Measurements from ENCODE around the gene HOXD9. TPM values are rescaled to one million over a fixed set of nuclear protein-coding genes. Genes with fewer than 3 reads are reported as not detected.

The HOXD9 gene
- total RNA-seq, 1 experiment from 2014 or later: not detected

GRCh38 chr2:176138923-176139660 lies 16.6 kb downstream of the HOXD9 start:
- Histone ChIP-seq H3T11ph (ENCODE audit: low read length) (no peak overlapping the region), H2BK120ac (ENCODE audit: low read depth, low read length, poor library complexity, severe bottlenecking) (no peak overlapping the region), H4K91ac (ENCODE audit: insufficient read length, low read depth, low read length) (no peak overlapping the region), H2BK20ac (ENCODE audit: low read depth, low read length, poor library complexity, severe bottlenecking) (no peak overlapping the region), H3K79me2 (ENCODE audit: insufficient read depth, low read length) (no peaks in the 10 kb centered on the region), H3K4ac (ENCODE audit: low read depth, low read length) (no peak overlapping the region), H3K14ac (ENCODE audit: insufficient read depth, low read length) (no peak overlapping the region), H3K4me2 (ENCODE audit: insufficient read depth, insufficient read length, low read length) (no peak overlapping the region), H3K79me1 (ENCODE audit: insufficient read depth, low read depth, low read length, poor library complexity, severe bottlenecking) (no peaks in the 10 kb centered on the region), H3K9me3 (ENCODE audit: control insufficient read depth, low read depth, low read length) (no peaks in the 10 kb centered on the region), H2AK5ac (ENCODE audit: insufficient read length, low read length) (no peak overlapping the region), H2AFZ (ENCODE audit: low read length) (no peak overlapping the region), H3K27me3 (ENCODE audit: insufficient read depth, low read length) (peaks cover 89% of the 10 kb centered on the region), H4K20me1 (ENCODE audit: control insufficient read depth, insufficient read depth, insufficient read length) (no peaks in the 10 kb centered on the region), H3K23me2 (ENCODE audit: insufficient read length, low read depth, low read length, poor library complexity, severe bottlenecking) (peaks cover 8% of the 10 kb centered on the region), H4K5ac (ENCODE audit: insufficient read length, low read depth, low read length) (no peak overlapping the region), H2BK5ac (ENCODE audit: insufficient read length, low read length) (no peak overlapping the region), H3K9ac (ENCODE audit: extremely low read depth, insufficient read length, low read length) (no peak overlapping the region), H2BK15ac (ENCODE audit: low read depth, low read length) (no peak overlapping the region), H4K8ac (replicated peaks; ENCODE audit: insufficient read length, low read depth, low read length) (no peak overlapping the region), H3K27ac (ENCODE audit: insufficient read length, low read depth, low read length) (no peak overlapping the region), H2BK12ac (ENCODE audit: insufficient read length, low read depth, low read length) (no peak overlapping the region), H3K4me1 (ENCODE audit: insufficient read depth, low read length) (no peaks in the 10 kb centered on the region; the same call in 1 of the 2 replicates), H3K56ac (ENCODE audit: insufficient read length, low read depth, low read length) (no peak overlapping the region), H3K18ac (ENCODE audit: insufficient read length, low read depth, low read length) (no peak overlapping the region), H3K23ac (ENCODE audit: insufficient read length, low read depth, low read length) (no peak overlapping the region)
- Mint-ChIP-seq H3K9me3 (peaks cover 0 to 4% of the 10 kb centered on the region in 2 experiments; a peak in 4 of 5 replicates), H3K36me3 (ENCODE audit: insufficient read depth in 1 of 3, low read depth in 3 of 3) (no peaks in the 10 kb centered on the region), H3K27ac (no peak overlapping the region), H3K27me3 (ENCODE audit: low read depth) (peaks cover 98% of the 10 kb centered on the region), H3K4me1 (peaks cover 2 to 11% of the 10 kb centered on the region in 2 experiments; a peak in 3 of 4 replicates), H3K4me3 (no peak overlapping the region)
- no peak for TF ChIP-seq CTCF (conservative IDR thresholded peaks at IDR 0.05)
- peak; percentile 29 for DNase-seq
- no CpG with 5 or more reads among the region's 28 CpGs for WGBS (ENCODE audit: extremely low coverage, insufficient read length, low lambda C conversion rate)

Measured in H9 (cell line).